ENCODE data around the gene GAB2.
"Not testable (repeated sequence)": the region's sequence is repeated elsewhere in the genome, so short reads cannot be mapped to it uniquely, and the experiment has no call there.

Gene GAB2

GRCh38 chr11:78417175-78417887, at the start of gene GAB2:
GAB2 (minus strand) TSS chr11:78417820; CDS start chr11:78417720, 100 bp downstream.
- peaks cover 56% of the 10 kb centered on the region for H3K27me3 Mint-ChIP-seq
- ATAC-seq (peak; percentile 53), DNase-seq (no peak)
- peak within 1 kb of the TSS; percentile 94 to 98 for H3K4me3 Mint-ChIP-seq
- H3K4me1 Mint-ChIP-seq: peaks cover 34% of the 10 kb centered on the region
- H3K27ac Mint-ChIP-seq: peak within 1 kb of the TSS; percentile 81 to 91
- H3K9me3 Mint-ChIP-seq: no peaks in the 10 kb centered on the region

GRCh38 chr11:78467370-78467769, 49.8 kb upstream of the GAB2 start:
- Mint-ChIP-seq H3K9me3 (peaks cover 0 to 5% of the 10 kb centered on the region in 2 donors), H3K4me1 (peaks cover 29% of the 10 kb centered on the region), H3K4me3 (no peak overlapping the region), H3K27me3 (no peaks in the 10 kb centered on the region), H3K27ac (no peak overlapping the region)
- DNase-seq (no peak), ATAC-seq (no peak)

DNA sequence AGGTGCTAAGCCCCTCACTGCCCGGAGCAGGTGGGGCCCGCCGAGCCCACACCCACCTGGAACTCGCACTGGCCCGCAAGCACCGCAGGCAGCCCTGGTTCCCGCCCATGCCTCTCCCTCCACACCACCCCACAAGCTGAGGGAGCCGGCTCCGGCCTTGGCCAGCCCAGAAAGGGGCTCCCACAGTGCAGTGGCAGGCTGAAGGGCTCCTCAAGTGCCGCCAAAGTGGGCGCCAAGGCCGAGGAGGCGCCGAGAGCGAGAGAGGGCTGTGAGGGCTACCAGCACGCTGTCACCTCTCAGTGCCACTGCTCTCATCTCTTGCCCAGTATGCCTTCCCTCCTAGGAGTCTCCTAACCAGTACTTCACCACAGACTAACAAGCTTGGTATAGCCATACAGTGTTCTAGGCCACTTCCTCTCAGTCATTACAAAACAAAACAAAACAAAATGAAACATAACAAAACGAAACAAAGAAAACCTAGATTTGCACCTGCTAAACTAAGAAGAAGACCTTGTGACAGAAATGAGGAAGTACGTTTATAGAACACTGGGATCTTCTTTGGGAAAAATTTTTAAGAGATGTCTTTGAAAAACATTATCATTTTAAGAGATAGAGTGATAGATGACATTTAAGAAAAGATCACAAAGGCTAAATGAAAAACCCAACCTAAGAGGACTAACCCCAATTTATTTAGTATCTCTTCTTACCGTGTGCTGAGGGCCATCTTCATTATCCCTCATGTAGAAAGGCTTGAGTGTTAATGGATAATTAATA, 47.7 kb upstream of the GAB2 start:
- Mint-ChIP-seq H3K9me3 (no peaks in the 10 kb centered on the region), H3K27ac (peak overlapping the region; percentile 87), H3K4me1 (peaks cover 32% of the 10 kb centered on the region), H3K27me3 (no peaks in the 10 kb centered on the region), H3K4me3 (peak overlapping the region; percentile 50 to 69)
- peak; percentile 41 to 60 for DNase-seq
- peak; percentile 100 for ATAC-seq

DNA sequence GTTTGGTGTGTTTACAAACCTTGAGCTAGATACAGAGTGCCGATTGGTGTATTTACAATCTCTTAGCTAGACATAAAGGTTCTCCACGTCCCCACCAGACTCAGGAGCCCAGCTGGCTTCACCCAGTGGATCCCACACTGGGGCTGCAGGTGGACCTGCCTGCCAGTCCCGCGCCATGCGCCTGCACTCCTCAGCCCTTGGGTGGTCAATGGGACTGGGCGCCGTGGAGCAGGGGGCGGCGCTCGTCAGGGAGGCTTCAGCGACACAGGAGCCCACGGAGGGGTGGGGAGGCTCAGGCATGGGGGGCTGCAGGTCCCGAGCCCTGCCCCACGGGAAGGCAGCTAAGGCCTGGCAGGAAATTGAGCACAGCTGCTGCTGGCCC, 47.2 kb upstream of the GAB2 start:
- Mint-ChIP-seq H3K4me1 (peaks cover 38% of the 10 kb centered on the region), H3K27ac (peak overlapping the region in 1 of 2 donors; percentile 87)
- not testable (repeated sequence) for H3K27me3 Mint-ChIP-seq, H3K4me3 Mint-ChIP-seq, ATAC-seq, H3K9me3 Mint-ChIP-seq, DNase-seq

- peak overlapping the region in 1 of 2 donors; percentile 16 for H3K27ac Mint-ChIP-seq
- H3K4me3 Mint-ChIP-seq: no peak overlapping the region
- H3K4me1 Mint-ChIP-seq: peaks cover 30% of the 10 kb centered on the region
- H3K9me3 Mint-ChIP-seq: no peaks in the 10 kb centered on the region
- no peaks in the 10 kb centered on the region for H3K27me3 Mint-ChIP-seq
- DNase-seq (no peak), ATAC-seq (no peak)
These were observed 42.9 kb upstream of the GAB2 start for GRCh38 chr11:78460471-78460870.

DNA sequence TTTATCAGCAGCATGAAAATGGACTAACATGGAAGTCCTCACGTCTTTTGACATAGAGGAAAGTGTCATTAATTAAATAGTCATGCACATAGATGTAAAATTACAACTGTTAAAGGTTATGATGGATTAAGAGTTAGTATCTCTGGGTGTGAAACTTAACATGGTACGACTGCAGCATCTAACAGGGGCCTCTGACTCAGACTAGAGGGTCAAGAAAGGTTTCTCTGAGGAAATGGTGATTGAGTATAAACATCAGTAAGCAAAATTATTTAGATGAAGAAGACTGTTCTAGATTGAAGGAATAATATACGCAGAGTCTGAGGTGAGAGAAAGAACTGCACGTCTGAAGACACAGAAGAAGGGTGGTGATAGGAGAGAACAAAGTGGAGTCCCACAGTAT, 42.1 kb upstream of the GAB2 start:
- DNase-seq (no peak), ATAC-seq (no peak)
- H3K27me3 Mint-ChIP-seq: no peaks in the 10 kb centered on the region
- no peaks in the 10 kb centered on the region for H3K9me3 Mint-ChIP-seq
- H3K27ac Mint-ChIP-seq: peak overlapping the region in 1 of 2 donors; percentile 32
- no peak overlapping the region for H3K4me3 Mint-ChIP-seq
- H3K4me1 Mint-ChIP-seq: peaks cover 23% of the 10 kb centered on the region

DNA sequence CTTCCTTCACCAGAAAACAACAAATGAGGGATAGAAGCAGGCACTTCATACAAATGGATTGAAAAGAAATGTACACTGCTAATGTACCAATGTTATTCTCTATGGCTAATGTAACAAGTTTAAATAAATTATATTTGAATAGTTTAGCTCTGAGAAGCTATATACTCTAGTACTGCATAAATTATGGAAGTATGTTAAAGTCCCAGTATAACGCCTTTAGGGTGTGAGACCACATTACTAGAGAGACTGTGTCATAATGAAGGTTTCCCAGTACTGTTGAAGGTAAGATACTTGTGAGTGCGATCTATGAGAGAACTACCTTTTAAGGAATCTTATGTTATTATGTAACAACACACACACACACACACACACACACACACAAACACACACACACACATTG, 39.8 kb upstream of the GAB2 start:
- no peak overlapping the region for H3K27ac Mint-ChIP-seq
- no peaks in the 10 kb centered on the region for H3K27me3 Mint-ChIP-seq
- no peak overlapping the region for H3K4me3 Mint-ChIP-seq
- H3K9me3 Mint-ChIP-seq: no peaks in the 10 kb centered on the region
- DNase-seq (no peak), ATAC-seq (no peak)
- H3K4me1 Mint-ChIP-seq: peaks cover 22% of the 10 kb centered on the region

DNA sequence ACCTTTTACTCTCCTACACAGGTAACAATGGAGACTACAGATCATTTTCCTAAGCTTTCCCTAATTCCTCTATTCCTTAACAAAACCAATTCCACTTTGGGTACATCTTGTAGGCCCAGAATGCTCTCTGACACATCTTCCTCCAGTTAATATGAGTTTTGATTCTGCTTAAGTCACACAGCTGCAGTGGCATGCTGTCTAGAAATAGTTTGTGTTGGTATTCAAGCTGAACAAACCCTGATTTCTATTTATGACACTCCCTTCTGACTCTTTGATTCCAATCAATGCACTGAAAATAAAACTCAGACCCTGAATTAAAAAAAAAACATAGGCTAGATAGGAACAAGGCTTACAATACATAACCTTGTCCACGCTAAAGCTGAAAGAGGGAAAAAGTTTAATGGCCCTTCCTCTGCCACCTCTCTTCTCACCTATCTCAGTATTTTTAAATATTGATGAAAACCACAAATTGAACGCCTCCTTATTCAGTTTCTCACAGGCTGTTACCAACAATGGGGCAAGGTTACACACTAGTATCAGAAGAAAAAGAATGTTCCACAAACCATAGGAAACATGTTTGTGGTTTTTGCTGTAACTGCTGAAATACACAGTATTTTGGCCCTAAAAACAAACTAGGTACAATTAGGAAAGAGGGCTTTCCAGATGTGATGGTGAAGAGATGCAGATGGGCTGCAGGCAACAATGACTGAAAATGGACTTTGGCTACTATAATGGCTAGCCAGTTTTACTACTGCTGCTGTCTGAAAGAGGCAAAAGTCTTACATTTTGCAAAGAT, 35.7 kb upstream of the GAB2 start:
- peaks cover 12% of the 10 kb centered on the region for H3K4me1 Mint-ChIP-seq
- H3K9me3 Mint-ChIP-seq: no peaks in the 10 kb centered on the region
- H3K27me3 Mint-ChIP-seq: no peaks in the 10 kb centered on the region
- DNase-seq (no peak), ATAC-seq (no peak)
- peak overlapping the region in 1 of 2 donors; percentile 15 for H3K27ac Mint-ChIP-seq
- no peak overlapping the region for H3K4me3 Mint-ChIP-seq

DNA sequence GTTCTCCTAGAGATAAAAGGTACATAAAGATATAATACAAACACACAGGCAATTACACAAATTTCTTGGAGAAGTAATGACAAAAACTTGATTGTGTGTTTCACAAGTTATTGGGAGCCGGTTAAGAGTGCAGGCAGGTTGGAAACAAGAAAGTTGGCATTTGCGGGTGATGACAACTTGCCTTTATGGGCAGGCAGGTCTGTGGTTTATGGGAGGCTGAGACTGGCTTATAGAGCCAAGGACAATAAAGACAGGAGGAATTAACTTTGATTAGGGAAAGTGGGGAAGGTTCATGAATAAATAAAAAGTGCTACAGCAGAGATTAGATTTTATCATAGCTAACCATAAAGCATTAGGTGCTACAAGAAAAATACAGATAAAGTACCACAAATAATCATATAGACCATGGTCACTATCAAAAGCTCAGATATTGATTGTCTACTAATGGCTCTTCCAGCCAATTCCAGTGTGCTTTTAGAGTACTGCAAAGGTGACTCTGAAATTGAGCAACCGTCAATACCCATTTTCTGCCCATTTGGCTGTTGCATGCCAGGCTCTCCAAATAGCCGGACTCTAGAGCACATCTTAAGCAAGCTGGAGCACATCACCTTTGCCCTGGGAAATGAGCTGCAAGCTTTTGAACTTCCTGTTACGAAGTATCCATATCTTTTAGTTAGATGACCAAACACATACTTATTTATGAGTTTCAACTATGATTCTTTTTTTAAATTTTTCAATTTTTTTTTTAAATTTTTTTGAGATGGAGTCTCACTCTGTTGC, 33.9 kb upstream of the GAB2 start:
- no peaks in the 10 kb centered on the region for H3K9me3 Mint-ChIP-seq
- DNase-seq: no peak
- no peak for ATAC-seq
- no peak overlapping the region for H3K4me3 Mint-ChIP-seq
- no peak overlapping the region for H3K27ac Mint-ChIP-seq
- no peaks in the 10 kb centered on the region for H3K27me3 Mint-ChIP-seq
- peaks cover 12% of the 10 kb centered on the region for H3K4me1 Mint-ChIP-seq

DNA sequence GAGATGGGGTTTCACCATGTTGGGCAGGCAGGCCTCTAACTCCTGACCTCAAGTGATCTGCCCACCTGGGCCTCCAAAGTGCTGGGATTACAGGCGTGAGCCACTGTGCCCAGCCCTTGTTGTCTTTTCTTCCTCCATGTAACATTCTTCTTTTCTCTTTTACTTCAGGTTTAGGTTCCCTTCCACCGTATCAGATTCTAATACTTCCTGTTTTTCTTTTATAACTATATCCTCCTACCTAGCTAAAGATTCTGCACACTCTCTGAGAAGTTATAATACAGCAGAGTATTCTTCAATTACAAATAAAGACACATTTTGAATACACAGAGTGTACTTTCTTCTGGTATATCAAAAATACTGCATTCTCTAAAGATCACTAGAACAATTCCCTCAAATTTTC, 33.2 kb upstream of the GAB2 start:
- H3K4me3 Mint-ChIP-seq: no peak overlapping the region
- DNase-seq: no peak
- no peaks in the 10 kb centered on the region for H3K27me3 Mint-ChIP-seq
- ATAC-seq: no peak
- H3K4me1 Mint-ChIP-seq: peaks cover 12% of the 10 kb centered on the region
- H3K9me3 Mint-ChIP-seq: no peaks in the 10 kb centered on the region
- peak overlapping the region in 1 of 2 donors; percentile 47 for H3K27ac Mint-ChIP-seq

DNA sequence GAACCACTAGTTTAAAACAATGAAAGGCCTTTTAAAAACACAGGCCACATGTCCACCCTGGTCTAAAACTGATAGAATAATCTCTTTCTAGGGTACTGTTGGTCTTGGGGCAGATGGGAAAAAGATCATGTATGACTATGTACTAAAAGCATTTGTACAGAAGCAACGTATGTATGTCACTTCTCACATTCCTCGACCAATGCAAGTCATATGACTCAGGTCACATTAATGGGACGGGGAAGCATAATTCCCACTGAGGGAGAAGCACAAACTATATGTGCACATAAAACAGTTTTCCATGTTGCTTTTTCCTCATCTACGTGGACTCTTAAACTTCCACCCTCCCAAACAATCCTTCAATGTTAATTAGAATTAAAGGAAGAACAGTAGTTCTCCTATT, 32.2 kb upstream of the GAB2 start:
- H3K4me1 Mint-ChIP-seq: peaks cover 12% of the 10 kb centered on the region
- no peak overlapping the region for H3K4me3 Mint-ChIP-seq
- H3K27me3 Mint-ChIP-seq: no peaks in the 10 kb centered on the region
- no peaks in the 10 kb centered on the region for H3K9me3 Mint-ChIP-seq
- ATAC-seq (no peak), DNase-seq (no peak)
- H3K27ac Mint-ChIP-seq: no peak overlapping the region

GRCh38 chr11:78446210-78446609, 28.6 kb upstream of the GAB2 start:
- ATAC-seq (no peak), DNase-seq (no peak)
- Mint-ChIP-seq H3K9me3 (no peaks in the 10 kb centered on the region), H3K4me1 (no peaks in the 10 kb centered on the region), H3K27me3 (no peaks in the 10 kb centered on the region), H3K27ac (no peak overlapping the region), H3K4me3 (no peak overlapping the region)

DNA sequence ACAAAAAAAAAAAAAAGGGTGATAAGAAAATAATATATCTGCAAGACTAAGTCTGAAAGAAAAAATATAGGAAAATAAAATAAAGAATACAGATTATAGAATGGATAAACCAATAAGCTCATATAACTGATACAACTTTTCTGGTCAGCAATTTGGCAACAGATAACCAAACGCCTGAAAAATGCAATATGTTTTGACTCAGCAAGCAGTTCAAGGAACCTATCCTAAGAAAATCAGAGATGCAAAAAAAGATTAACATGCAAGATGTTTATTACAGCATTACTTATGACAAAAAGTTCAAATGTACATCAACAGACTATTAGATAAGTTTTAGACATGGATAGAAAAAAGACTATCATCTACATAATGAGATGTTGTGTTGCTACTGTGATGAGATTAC, 27.1 kb upstream of the GAB2 start:
- DNase-seq (no peak), ATAC-seq (no peak)
- Mint-ChIP-seq H3K27me3 (no peaks in the 10 kb centered on the region), H3K27ac (no peak overlapping the region), H3K4me1 (no peaks in the 10 kb centered on the region), H3K9me3 (no peaks in the 10 kb centered on the region), H3K4me3 (no peak overlapping the region)

GRCh38 chr11:78441956-78442355, 24.3 kb upstream of the GAB2 start:
- ATAC-seq (no peak), DNase-seq (no peak)
- Mint-ChIP-seq H3K27ac (no peak overlapping the region), H3K9me3 (no peaks in the 10 kb centered on the region), H3K27me3 (no peaks in the 10 kb centered on the region), H3K4me3 (no peak overlapping the region), H3K4me1 (no peaks in the 10 kb centered on the region)

DNA sequence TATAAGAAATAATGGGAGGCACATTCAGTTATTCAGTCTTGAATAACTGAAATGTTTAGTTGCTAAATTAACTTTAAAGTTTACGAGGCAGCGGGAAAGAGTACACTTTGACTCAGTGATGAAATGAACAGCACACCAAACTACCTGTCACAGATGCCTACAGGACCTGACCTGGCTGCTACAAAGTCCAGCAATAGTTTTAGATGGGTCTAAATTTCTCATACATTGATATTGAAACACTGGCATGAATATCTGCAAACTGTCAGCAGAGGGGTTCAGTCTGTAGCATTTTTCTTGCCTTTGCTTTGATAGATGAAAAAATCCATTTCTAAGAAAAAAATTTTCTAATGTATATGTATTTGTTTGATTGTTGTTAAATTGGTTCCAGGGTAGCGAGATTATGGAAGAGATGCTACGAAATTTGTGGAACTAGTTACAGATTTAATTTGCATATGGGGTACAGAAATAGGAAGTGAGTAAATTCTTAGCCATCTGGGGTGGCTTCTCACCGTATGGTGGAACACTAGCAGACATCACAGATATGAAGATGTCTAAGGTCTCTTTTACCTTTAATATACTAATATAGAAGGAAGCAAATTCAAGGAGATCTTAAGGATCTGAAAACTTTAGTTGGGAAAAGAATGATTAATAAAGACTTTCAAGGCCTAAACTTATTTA, 20.8 kb upstream of the GAB2 start:
- Mint-ChIP-seq H3K4me3 (no peak overlapping the region), H3K27me3 (no peaks in the 10 kb centered on the region), H3K4me1 (no peaks in the 10 kb centered on the region), H3K27ac (no peak overlapping the region), H3K9me3 (no peaks in the 10 kb centered on the region)
- ATAC-seq (no peak), DNase-seq (no peak)
